HG03159 (cell line): ENCODE results near the gene CNN1.
A peak's percentile ranks its signal among the peaks of the same experiment; 100 is the strongest.
"Not testable (repeated sequence)": the region's sequence is repeated elsewhere in the genome, so short reads cannot be mapped to it uniquely, and the experiment has no call there.

ENCODE experiments used
- ATAC-seq: cut with Tn5 transposase; IDR thresholded peaks from one replicate; pipeline ENCODE4 v1.9.1; 2021; ENCODE audit warnings: mild to moderate bottlenecking, moderate library complexity; ENCODE audit not compliant: unreplicated experiment

Gene CNN1

GRCh38 chr19:11564082-11564807 is 25.6 kb downstream of the CNN1 start:
- ATAC-seq, result not testable (repeated sequence)

DNA sequence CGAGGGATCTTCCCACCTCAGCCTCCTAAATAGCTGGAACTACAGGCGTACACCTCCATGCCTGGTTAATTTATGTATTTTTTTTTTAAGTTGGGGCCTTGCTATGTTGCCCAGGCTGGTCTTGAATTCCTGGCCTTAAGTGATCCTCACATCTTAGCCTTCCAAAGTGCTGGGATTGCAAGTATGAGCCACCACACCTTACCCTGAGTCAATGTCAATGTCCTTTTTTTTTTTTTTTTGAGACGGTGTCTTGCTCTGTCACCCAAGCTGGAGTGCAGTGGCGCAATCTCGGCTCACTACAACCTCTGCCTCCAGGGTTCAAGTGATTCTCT is 27.0 kb downstream of the CNN1 start:
- not testable (repeated sequence) for ATAC-seq

DNA sequence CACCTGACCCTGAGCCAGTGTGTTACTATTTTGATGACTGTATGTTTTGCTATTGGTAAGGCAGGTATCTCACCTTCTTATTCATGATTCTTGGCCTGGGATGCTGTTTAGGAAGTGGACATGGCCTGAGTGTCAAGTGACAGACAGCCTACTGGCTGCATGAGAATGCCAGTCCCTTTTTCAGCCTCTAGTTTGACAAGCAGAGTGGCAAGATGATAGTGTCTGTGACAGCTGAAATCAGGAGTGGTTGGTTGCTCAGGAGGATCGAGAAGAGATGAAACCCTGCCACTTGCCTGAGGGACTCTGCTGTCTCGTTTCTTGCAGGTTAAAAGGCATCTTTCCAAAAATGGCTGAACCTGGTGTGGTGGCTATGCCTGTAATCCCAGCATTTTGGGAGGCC is 27.5 kb downstream of the CNN1 start:
- ATAC-seq, result no peak

- ATAC-seq, result no peak
These were observed 31.4 kb downstream of the CNN1 start for GRCh38 chr19:11570039-11570462.

DNA sequence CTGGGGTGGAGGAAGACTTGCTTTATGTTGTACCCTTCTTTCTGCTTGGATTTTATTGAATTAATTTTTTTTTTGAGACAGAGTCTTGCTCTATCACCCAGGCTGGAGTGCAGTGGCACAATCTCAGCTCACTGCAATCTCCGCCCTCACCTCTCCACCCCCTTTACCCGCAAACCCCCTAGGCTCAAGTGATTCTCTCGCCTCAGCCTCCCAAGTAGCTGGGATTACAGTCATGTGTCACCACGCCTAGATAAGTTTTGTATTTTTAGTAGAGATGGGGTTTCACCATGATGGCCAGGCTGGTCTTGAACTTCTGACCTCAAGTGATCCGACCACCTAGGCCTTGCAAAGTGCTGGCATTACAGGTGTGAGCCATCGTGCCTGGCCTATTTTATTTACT is 34.7 kb downstream of the CNN1 start:
- not testable (repeated sequence) for ATAC-seq

DNA sequence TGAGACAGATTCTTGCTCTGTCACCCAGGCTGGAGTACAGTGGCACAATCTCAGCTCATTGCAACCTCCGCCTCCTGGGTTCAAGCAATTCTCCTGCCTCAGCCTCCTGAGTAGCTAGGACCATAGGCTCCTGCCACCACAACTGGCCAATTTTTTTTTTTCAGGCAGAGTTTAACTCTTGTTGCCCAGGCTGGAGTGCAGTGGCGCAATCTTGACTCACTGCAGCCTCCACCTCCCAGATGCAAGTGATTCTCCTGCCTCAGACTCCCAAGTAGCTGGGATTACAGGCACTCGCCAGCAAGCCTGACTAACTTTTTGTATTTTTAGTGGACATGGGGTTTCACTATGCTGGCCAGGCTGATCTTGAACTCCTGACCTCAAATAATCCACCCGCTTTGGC is 35.1 kb downstream of the CNN1 start:
- not testable (repeated sequence) for ATAC-seq

DNA sequence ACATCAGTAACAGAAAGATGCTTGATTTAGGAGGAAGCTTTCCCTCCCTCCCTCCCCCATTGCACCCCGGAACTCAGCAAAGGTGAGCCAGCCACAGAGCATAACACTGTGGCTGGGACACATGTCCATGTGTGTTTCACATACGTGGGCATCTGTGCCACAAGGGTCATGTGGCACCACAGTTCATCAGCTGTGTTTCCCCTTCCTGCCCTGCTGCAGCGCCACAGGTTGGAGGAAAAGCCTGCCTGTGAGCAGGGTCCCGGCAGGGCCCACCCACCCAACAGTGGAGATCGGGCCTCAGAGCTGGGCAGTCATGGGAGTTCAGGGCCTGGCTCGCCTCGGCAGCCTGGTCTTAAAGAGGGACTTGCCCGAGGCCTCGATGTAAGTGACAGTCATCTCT is 36.0 kb downstream of the CNN1 start:
- ATAC-seq, result no peak

DNA sequence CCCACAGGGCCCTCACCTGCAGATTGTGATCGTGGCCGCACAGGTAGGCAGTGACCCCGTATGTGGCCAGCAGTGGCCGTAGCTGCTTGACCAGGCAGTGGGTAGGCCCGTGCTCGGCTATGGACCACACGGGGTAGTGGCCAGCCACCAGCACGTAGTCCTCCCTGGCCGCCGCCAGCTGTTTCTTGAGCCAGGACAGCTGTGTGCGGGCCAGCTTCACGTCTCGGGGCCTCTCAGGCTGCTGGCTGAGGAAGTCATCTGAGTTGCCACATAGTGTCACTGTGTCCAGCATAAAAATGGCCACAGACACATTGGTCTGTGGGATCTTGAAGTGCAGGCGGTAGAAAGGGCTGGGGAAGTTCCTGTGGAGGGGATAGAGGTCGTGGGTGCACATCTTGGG is 37.6 kb downstream of the CNN1 start:
- no peak for ATAC-seq

GRCh38 chr19:11577451-11578257 is 39.0 kb downstream of the CNN1 start, which contains the start of gene ACP5:
ACP5 (minus strand) TSS chr19:11577645; CDS start chr19:11577317, 328 bp downstream.
- ATAC-seq, result no peak

GRCh38 chr19:11578258-11579142 is 39.8 kb downstream of the CNN1 start:
- no peak for ATAC-seq

DNA sequence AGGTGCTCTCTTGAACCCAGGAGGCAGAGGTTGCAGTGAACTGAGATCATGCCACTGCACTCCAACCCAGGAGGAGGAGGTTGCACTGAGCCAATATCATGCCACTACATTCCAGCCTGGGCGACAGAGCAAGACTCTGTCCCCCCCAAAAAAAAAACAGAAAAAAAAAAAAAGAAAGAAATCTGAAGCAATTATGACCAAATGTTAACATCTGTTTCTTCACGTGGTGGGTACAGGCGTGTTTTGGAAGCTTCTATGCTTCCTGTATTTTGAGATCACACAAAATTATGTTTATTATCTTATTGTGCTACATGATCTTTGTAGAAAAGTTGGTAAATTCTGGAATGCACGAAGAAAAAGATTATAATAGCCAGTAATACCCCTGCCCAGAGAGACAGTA is 41.5 kb downstream of the CNN1 start:
- ATAC-seq, result no peak

- ATAC-seq, result peak; percentile 77
These were observed 43.1 kb downstream of the CNN1 start for GRCh38 chr19:11581740-11582139.

- no peak for ATAC-seq
These were observed 47.7 kb downstream of the CNN1 start for GRCh38 chr19:11586331-11586730.

- no peak for ATAC-seq
These were observed 48.8 kb downstream of the CNN1 start for GRCh38 chr19:11587302-11587974.

DNA sequence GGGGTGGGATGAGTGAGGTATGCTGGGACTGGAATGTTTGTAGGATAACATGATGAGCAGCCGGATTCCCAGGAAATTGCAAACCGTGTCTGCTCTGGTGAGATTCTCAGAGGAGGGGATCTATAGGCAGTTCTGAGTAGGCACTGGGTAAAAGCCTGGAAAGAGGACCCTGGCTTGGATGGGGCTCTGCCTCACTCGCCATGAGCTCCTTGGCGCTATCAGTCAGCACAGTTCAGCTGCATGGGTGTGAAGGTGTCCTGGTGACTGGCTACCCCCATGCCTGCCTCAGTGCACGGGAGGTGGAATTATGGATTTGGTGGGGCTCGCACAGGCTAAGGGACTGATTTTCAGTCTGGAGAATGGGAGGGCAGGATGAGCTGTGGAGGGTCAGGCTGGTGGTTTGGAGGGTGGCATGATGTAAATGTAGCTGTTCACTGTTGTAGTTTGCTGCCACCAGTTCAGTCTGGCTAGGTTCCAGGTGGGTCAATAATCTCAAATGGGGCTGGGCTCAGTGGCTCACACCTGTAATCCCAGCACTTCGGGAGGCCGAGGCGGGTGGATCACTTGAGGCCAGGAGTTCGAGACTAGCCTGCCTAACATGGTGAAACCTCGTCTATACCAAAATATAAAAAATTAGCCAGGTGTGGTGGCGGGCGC is 49.5 kb downstream of the CNN1 start:
- no peak for ATAC-seq

DNA sequence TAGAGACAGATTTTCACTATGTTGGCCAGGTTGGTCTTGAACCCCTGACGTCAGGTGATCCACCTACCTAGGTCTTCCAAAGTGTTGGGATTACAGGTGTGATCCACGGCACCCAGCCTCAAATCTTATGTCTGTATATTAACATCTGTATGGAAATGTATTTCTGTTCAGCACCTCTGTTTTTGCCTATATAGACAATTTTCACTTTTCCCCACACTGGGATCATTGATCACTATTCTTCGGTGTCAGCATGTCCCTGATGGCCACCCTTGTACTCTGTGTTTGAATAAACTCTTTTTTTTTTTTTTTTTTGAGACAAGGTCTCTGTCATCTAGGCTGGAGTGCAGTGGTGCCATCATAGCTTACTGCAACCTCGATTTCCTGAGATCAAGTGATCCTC is 55.4 kb downstream of the CNN1 start:
- ATAC-seq, result no peak

GRCh38 chr19:11596156-11596555 is 57.5 kb downstream of the CNN1 start:
- ATAC-seq, result no peak

DNA sequence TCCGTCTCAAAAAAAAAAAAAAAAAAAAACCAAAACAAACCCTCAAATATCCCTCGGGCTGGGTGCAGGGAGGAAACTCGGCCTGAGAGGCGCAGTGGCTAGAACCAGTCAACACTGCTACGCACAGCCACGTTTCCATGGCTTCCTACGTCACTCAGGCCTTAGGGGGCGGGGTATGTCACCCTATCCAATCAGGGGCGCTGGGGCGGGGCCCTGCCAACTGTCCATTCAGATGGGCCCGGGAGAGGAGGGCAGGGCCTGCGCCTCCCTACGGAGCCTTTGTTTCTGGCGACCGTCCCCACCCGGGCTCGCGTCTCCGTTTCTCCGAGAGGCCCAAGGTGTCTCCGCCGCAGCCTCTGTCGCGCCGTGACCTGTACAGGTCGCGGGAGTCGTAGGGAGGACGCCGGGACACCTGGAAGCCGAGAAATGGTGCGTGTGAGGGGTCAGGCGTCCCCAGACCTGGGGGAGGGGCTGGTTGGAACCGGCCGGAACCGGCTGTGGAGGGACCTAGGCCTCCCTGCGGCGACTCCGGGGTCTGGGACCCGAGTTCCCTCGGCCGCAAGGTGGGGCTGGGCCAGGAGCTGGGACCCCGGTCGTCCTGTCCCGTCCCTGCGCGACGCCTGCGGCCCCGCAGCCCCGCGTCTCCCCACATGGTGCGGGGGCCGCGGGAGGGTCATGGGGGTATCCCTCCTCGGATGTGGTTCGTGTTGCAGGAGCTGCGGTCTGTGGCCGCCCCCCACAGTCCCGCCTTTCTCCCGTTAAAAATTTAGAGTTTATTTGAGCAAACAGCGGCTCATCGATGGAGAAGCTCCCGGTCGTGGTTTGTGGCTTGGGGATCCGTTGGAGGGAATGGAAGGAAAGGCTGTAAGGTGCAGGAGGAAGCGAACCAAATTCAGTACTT is 58.8 kb downstream of the CNN1 start, which contains the start of gene ZNF627:
Gene ZNF627, plus strand, starts transcription at position 282 of the 901 bp plus-strand sequence. Its CDS starts 145 bp downstream, at position 427.
- peak; percentile 97 for ATAC-seq

GRCh38 chr19:11598103-11598483 is 59.4 kb downstream of the CNN1 start:
- no peak for ATAC-seq
